Measurements from ENCODE around the gene CCL20. TPM values are rescaled to one million over a fixed set of nuclear protein-coding genes. Genes with fewer than 3 reads are reported as not detected.
A peak's percentile ranks its signal among the peaks of the same experiment; 100 is the strongest.

The CCL20 gene
- total RNA-seq, 1 donor from 2014 or later = 1.0 TPM

GRCh38 chr2:227848146-227848545 lies 34.5 kb downstream of the CCL20 start:
- DNase-seq (ENCODE audit: low read depth) = no peak
- no peaks in the 10 kb centered on the region for H3K27me3 ChIP-seq (ENCODE audit: control insufficient read depth, insufficient read depth, low read length)
- no peak for TF ChIP-seq CTCF (IDR thresholded peaks at IDR 0.05; ENCODE audit: insufficient read depth, low read length, poor library complexity, severe bottlenecking)
- no peaks in the 10 kb centered on the region for H3K36me3 ChIP-seq (ENCODE audit: control insufficient read depth, insufficient read depth, low read length)
- no peak overlapping the region for H3K4me3 ChIP-seq (ENCODE audit: low read depth, low read length)

GRCh38 chr2:227848586-227848985 lies 34.9 kb downstream of the CCL20 start:
- Histone ChIP-seq H3K4me3 (ENCODE audit: low read depth, low read length) (no peak overlapping the region), H3K27me3 (ENCODE audit: control insufficient read depth, insufficient read depth, low read length) (no peaks in the 10 kb centered on the region), H3K36me3 (ENCODE audit: control insufficient read depth, insufficient read depth, low read length) (no peaks in the 10 kb centered on the region)
- TF ChIP-seq CTCF (IDR thresholded peaks at IDR 0.05; ENCODE audit: insufficient read depth, low read length, poor library complexity, severe bottlenecking) = no peak
- no peak for DNase-seq (ENCODE audit: low read depth)

DNA sequence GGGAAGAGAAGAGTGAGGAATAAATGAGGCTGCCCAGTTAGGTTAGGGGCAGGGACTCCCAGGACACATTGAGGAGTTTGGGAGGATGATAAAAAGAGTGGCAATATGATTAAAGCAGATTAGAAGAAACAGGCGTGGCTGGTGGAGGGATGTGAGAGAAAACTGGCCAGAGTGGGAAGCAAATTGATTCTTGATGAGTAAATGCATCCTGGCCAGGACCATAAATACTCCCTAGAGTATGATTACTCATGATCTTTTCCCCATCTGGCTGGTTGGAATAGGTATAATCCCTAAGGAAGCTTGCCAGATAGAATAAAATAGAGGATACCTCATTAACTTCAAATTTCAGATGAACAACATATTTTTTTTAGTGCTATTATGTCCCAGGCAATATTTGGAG lies 36.3 kb downstream of the CCL20 start:
- Histone ChIP-seq H3K36me3 (ENCODE audit: control insufficient read depth, insufficient read depth, low read length) (no peaks in the 10 kb centered on the region), H3K27me3 (ENCODE audit: control insufficient read depth, insufficient read depth, low read length) (no peaks in the 10 kb centered on the region), H3K4me3 (ENCODE audit: low read depth, low read length) (no peak overlapping the region)
- no peak for DNase-seq (ENCODE audit: low read depth)
- no peak for TF ChIP-seq CTCF (IDR thresholded peaks at IDR 0.05; ENCODE audit: insufficient read depth, low read length, poor library complexity, severe bottlenecking)

DNA sequence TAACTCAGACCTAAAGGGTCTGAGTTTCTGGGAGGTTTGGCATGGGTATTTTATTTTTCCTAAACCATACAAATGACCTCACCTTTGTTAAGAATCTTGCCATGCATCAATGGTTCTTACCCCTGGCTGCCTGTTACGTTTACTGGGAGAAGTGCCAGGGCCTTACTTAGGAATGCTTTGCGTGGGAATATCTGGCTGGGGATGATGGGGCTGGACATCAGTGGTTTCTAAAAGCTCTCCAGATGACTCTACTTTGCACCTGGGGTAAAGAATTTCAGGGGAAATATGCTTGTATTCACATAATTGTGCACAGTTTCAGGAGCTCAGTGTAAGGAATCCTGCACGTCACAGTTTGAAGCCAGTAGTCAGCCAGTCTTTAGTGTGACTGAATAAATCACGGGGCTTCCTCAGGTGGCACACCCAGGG lies 39.6 kb downstream of the CCL20 start:
- TF ChIP-seq CTCF (IDR thresholded peaks at IDR 0.05; ENCODE audit: insufficient read depth, low read length, poor library complexity, severe bottlenecking) = no peak
- peak; percentile 100 for DNase-seq (ENCODE audit: low read depth)
- Histone ChIP-seq H3K27me3 (ENCODE audit: control insufficient read depth, insufficient read depth, low read length) (no peaks in the 10 kb centered on the region), H3K4me3 (ENCODE audit: low read depth, low read length) (no peak overlapping the region), H3K36me3 (ENCODE audit: control insufficient read depth, insufficient read depth, low read length) (no peaks in the 10 kb centered on the region)

- no peak for TF ChIP-seq CTCF (IDR thresholded peaks at IDR 0.05; ENCODE audit: insufficient read depth, low read length, poor library complexity, severe bottlenecking)
- DNase-seq (ENCODE audit: low read depth) = peak; percentile 81
- Histone ChIP-seq H3K27me3 (ENCODE audit: control insufficient read depth, insufficient read depth, low read length) (no peaks in the 10 kb centered on the region), H3K36me3 (ENCODE audit: control insufficient read depth, insufficient read depth, low read length) (no peaks in the 10 kb centered on the region), H3K4me3 (ENCODE audit: low read depth, low read length) (no peak overlapping the region)
These were observed 40.2 kb downstream of the CCL20 start for GRCh38 chr2:227853765-227854271.

DNA sequence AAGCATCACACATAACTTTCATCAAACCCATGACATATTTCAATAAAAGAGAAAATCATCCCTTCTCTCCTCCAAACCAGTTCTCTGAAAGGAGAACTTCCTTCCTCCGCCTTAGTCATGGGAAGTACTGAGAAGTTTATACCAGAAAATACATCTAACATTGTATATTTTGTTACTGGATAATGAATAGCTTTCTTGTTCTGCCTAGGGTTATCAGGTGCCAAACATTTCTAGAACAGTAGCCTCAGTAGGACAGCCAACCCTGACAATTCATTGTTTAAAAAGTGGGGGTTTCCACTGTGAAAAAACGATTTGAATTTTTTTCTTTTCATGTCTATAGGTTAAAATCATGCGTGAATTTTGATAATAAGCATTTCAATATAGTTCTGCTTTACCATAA lies 41.8 kb downstream of the CCL20 start:
- Histone ChIP-seq H3K4me3 (ENCODE audit: low read depth, low read length) (no peak overlapping the region), H3K27me3 (ENCODE audit: control insufficient read depth, insufficient read depth, low read length) (no peaks in the 10 kb centered on the region), H3K36me3 (ENCODE audit: control insufficient read depth, insufficient read depth, low read length) (no peaks in the 10 kb centered on the region)
- DNase-seq (ENCODE audit: low read depth) = no peak
- TF ChIP-seq CTCF (IDR thresholded peaks at IDR 0.05; ENCODE audit: insufficient read depth, low read length, poor library complexity, severe bottlenecking) = no peak
